GM13977 (cell line): ENCODE results near the gene EML3.
A peak's percentile ranks its signal among the peaks of the same experiment; 100 is the strongest.
"Not testable (repeated sequence)": the region's sequence is repeated elsewhere in the genome, so short reads cannot be mapped to it uniquely, and the experiment has no call there.

ENCODE experiments used
- DNase-seq: peaks from one replicate; pipeline ENCODE4 v3.0.0; 2012; ENCODE audit warnings: low spot score
- in situ Hi-C: fragments of 300-500 bp; cut with MboI; formaldehyde crosslinking; loops from one replicate; pipeline ENCODE4 v1.12.0; 2022; ENCODE audit warnings: low sequenced_read_pairs, low pct_unique_long_range_greater_than_20kb, mixed read lengths, inconsistent platforms; ENCODE audit not compliant: unreplicated experiment
- TF ChIP-seq, protein P1 (sequence below): IDR thresholded peaks from 2 replicates; pipeline ENCODE4 v1.5.1; 2012; ENCODE audit warnings: mild to moderate bottlenecking, control low read depth; ENCODE audit not compliant: insufficient read depth; ENCODE audit errors: extremely low read depth, missing control alignments

The EML3 gene

DNA sequence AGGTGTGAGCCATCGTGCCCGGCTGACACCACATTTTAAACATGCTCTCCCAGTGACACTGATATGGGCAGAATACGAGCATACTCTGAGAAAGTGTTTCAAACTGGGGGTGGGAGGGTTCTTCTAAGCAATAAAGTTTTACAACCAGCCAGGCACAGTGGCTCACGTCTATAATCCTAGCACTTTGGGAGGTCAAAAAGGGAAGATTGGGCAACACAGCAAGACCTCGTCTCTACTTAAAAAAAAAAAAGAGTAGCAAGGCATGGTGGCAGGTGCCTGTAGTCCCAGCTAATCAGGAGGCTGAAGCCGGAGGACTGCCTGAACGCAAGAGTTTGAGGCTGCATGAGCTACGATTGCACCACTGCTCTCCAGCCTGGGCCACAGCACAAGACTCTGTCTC, 31.6 kb upstream of the EML3 start:
- TF ChIP-seq, protein P1, sequence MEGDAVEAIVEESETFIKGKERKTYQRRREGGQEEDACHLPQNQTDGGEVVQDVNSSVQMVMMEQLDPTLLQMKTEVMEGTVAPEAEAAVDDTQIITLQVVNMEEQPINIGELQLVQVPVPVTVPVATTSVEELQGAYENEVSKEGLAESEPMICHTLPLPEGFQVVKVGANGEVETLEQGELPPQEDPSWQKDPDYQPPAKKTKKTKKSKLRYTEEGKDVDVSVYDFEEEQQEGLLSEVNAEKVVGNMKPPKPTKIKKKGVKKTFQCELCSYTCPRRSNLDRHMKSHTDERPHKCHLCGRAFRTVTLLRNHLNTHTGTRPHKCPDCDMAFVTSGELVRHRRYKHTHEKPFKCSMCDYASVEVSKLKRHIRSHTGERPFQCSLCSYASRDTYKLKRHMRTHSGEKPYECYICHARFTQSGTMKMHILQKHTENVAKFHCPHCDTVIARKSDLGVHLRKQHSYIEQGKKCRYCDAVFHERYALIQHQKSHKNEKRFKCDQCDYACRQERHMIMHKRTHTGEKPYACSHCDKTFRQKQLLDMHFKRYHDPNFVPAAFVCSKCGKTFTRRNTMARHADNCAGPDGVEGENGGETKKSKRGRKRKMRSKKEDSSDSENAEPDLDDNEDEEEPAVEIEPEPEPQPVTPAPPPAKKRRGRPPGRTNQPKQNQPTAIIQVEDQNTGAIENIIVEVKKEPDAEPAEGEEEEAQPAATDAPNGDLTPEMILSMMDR = no peak
- in situ Hi-C loops = no loop called here
- no peak for DNase-seq

DNA sequence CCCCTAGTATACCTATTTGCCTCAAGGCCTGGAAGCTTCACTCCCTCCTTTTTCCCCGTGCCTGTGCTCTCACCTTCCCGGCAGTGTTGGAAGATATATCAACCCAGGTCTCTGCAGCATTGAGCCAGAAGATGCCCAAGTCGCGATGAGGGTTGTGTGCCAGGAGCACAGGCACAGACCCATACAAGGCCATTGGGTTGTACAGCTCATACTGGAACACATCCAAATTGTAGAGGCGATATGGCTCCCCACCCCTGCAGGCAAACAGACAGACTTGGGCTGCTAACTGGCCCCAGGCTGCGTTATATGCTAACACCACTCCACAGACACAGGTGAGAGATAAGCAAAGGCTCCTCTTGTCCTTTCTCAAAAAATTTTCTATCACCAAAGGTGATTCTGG, 19.9 kb upstream of the EML3 start:
- in situ Hi-C loops = no loop called here
- TF ChIP-seq, protein P1 = no peak
- no peak for DNase-seq

DNA sequence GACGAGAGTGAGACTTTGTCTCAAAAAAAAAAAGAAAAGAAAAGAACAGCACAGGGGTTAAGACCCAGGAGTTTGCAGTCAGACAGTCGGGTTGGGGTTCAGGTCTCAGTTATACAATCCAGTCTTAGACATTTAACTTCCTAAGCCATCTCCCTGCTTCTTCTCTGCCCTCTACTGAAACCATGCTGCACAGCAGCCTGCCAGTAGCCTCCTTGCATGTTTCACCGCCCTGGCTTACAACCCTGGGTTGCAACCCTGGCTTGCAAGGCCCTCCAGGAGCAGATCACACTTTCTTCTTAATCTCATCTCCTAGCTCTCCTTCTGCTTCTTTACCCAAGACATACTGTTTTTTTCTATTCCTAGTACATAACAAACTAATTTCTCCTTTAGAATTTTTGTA, 15.1 kb upstream of the EML3 start:
- no peak for DNase-seq
- TF ChIP-seq, protein P1 = no peak
- in situ Hi-C loops = no loop called here

DNA sequence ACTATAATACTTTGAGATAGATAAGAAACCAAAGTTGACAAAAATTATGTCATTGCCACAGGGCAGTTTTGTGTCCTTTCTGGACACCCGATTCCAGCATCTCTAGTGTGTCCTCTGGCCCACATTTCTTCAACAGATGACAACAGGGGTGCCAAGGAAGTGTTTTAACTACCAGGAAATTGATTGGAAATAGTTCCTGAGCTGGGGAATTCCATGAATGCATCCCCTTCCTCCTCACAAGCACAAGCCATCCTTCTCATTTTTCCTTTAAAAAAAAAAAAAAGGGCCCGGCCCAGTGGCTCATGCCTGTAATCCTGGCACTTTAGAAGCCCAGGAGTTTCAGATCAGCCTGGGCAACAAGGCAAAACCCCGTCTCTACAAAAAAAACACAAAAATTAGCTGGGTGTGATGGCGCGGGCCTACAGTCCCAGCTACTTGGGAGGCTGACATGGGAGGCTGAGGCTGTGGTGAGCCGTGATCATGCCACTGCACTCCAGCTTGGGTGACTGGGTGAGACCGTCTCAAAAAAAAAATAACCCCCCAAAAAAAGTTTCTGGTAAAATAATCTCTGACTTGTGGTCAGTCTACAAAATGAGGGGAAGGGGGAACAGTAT, 10.0 kb upstream of the EML3 start:
- no peak for DNase-seq
- TF ChIP-seq, protein P1 = no peak
- in situ Hi-C loops = no loop called here

DNA sequence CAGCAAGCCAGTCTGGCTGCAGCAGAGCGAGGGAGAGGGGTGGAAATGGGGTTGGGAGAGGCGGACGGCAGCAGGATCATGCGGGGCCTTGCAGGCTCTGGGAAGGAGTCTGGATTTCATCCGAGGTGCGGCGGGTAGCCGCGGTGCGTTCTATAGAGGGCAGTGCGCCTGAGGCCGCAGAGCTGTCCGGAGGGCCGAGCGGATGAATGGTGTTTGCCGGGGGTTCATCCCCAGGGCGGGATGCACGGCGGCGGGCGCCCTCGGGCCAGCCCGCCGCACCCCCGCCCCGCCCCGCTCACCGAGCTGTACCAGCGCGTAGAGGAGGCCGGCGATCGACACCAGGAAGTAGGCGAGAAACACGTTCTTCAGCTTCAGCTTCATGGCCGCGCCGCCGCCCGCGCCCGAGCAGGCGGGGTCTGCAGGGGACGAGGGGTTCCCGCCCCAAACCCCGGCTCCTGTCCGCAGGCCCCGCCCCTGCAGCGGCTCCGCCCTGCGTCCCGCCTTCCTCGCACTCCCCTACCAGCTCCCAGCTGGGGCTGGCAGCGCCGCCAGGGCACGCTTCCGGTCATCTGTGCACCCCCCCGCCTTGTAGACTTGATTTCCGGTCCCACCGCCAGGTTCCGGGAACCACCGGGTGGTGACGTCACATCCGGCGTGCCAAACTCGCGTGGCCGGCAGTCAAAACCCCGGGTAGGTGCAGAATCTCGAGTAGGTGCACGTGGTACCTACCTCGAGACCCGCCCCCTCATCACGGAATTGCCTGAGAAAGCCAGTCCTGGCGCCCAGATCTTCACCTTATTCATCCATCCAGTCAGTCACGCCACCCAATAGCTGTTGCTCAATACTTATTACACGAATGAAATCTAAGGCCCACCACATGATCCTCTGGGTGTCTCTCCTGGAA, 9.2 kb upstream of the EML3 start, which contains the start of gene B3GAT3:
TSS of gene B3GAT3 (minus strand) at position 420 of the 904 bp plus-strand sequence. CDS start at position 381, 39 bp downstream.
- peak; percentile 99 for DNase-seq
- in situ Hi-C loops = no loop called here
- TF ChIP-seq, protein P1 = no peak

DNA sequence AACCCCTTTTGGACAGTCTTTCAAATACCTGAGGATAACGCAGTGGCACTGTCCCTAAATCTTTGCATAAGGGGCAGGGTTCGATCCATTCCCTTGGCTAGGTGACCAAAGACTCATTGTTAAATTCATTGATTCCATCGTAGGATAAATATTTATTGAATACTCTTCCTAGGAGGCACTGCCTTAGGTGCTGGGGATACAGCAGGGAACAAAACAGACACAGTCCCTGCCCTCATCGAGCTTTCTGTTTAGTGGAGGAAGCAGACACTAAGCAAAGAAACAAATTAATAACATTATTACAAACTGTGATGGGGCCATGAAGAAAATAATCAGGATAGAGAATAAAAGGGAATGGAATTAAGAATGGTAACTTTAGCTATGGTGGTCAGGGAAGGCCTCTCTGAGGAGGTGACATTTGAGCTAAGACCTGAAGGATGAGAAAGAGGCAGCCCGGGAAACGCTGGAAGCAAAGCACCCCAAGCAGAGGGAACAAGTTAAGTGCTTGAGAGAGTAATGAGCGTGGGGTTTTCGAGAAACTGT, 8.5 kb upstream of the EML3 start:
- TF ChIP-seq, protein P1 = no peak
- no peak for DNase-seq
- in situ Hi-C loops = no loop called here

DNA sequence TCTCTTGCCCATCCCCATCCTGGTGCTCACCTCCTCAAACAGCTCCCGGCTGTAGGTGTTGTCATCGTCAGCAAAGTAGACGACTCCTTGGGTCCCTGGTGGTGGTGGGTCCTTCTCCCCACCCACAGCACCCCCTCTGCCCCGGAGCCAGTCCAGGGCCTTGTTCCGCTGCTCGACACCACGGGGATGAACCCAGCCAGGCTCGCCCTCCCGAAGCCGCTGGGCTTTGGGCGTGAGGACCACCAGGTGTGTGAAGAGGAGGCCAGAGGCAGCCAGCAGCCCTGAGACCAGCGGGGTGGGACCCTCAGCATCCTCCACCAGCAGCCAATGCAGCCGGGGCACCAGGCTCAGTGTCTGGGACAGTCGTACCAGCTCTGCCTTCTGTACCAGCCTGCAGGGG, 4.4 kb upstream of the EML3 start:
- in situ Hi-C loops, DNase-seq: not testable (repeated sequence)
